Measurements from ENCODE around the gene LSM12. TPM values are rescaled to one million over a fixed set of nuclear protein-coding genes. Genes with fewer than 3 reads are reported as not detected.

Gene LSM12
- total and polyA plus RNA-seq, 2 of the 8 experiments (the other 6 are each of a cell fraction or from before 2014, with no cell fraction given): 69.8 to 142 TPM

GRCh38 chr17:44110823-44111633, 44.6 kb upstream of the LSM12 start:
- peak overlapping the region; percentile 38; the same call in 1 of the 2 replicates for H2BK20ac ChIP-seq (ENCODE audit: low read length)
- H4K91ac ChIP-seq (replicated peaks; ENCODE audit: insufficient read length, low read length): peak overlapping the region; percentile 17
- H3K23me2 ChIP-seq (ENCODE audit: low read depth, low read length): no peaks in the 10 kb centered on the region; the same call in 1 of the 2 replicates
- H4K5ac ChIP-seq (ENCODE audit: insufficient read length, low read depth, low read length): no peak overlapping the region
- peak overlapping the region; percentile 78; the same call in 1 of the 2 replicates for H2BK5ac ChIP-seq (ENCODE audit: low read depth, low read length)
- H3K23ac ChIP-seq (ENCODE audit: insufficient read length): no peak overlapping the region
- peak overlapping the region; percentile 71 for H3K4ac ChIP-seq (replicated peaks; ENCODE audit: insufficient read length, low read depth, low read length)
- peaks cover 0 to 47% of the 10 kb centered on the region in 2 experiments; a peak in 2 of 4 replicates for H3K79me2 ChIP-seq (ENCODE audit: control insufficient read depth in 1 of 2, insufficient read depth in 2 of 2, low read length in 2 of 2)
- no peak overlapping the region for H3K14ac ChIP-seq (ENCODE audit: insufficient read length)
- H4K8ac ChIP-seq (ENCODE audit: extremely low read depth, insufficient read depth, low read length): peak overlapping the region; percentile 59; the same call in 1 of the 2 replicates
- peaks cover 0 to 29% (median 25%) of the 10 kb centered on the region in 4 experiments; a peak in 6 of 7 replicates for H3K4me1 ChIP-seq (replicated peaks in 1 of 4; ENCODE audit: control insufficient read depth in 3 of 4, insufficient read depth in 4 of 4, low read length in 3 of 4)
- peaks cover 0 to 2% (median 0%) of the 10 kb centered on the region in 4 experiments; a peak in 3 of 8 replicates for H3K36me3 ChIP-seq (ENCODE audit: control insufficient read depth in 2 of 4, insufficient read depth in 4 of 4, low read length in 3 of 4)
- ChIA-PET POLR2A (ENCODE audit: partially characterized antibody) (interaction anchor here (0.9 to 3.4 kb wide), 6 partner anchors 8 to 95 kb away, joined by 3 to 24 read pairs (median 5); partner anchors contain the start of genes ASB16 and HDAC5), CTCF (ENCODE audit: partially characterized antibody) (interaction anchor here (0.8 to 34.4 kb wide), 5 partner anchors 3 to 161 kb away, joined by 3 to 638 read pairs (median 4); partner anchors contain the start of gene HDAC5)
- H3K4me3 ChIP-seq (ENCODE audit: extremely low read depth in 1 of 4, insufficient read depth in 2 of 4, low read depth in 3 of 4, low read length in 4 of 4): peak overlapping the region in 3 of 4 experiments; percentile 1 to 45 (median 15); a peak in 4 of 8 replicates
- H2AFZ ChIP-seq (ENCODE audit: low read length): no peak overlapping the region
- H2BK15ac ChIP-seq (ENCODE audit: low read length): peak overlapping the region; percentile 92; the same call in 1 of the 2 replicates
- peak overlapping the region; percentile 52 to 85 for H3K4me2 ChIP-seq (ENCODE audit: insufficient read depth in 1 of 2, low read depth in 2 of 2, low read length in 2 of 2)
- FAIRE-seq: no peak
- WGBS, 2 experiments (ENCODE audit: extremely low coverage in 1 of 2, insufficient coverage in 1 of 2, insufficient read length in 1 of 2, insufficient replicate concordance in 2 of 2, low coverage in 1 of 2, low lambda C conversion rate in 2 of 2, missing lambda C conversion rate in 1 of 2): 9% methylated on average over 27 of the region's 28 CpGs; no CpG with 5 or more reads in 1 of the 2 experiments
- H3K27me3 ChIP-seq (replicated peaks in 1 of 4; ENCODE audit: control insufficient read depth in 3 of 4, extremely low read depth in 1 of 4, insufficient read depth in 3 of 4, low read length in 3 of 4): no peaks in the 10 kb centered on the region; a peak in 1 of 7 replicates
- H3K9ac ChIP-seq (replicated peaks in 1 of 4; ENCODE audit: extremely low read depth in 1 of 4, low read depth in 3 of 4, low read length in 3 of 4): no peak overlapping the region
- H2AK5ac ChIP-seq (ENCODE audit: low read depth, low read length): no peak overlapping the region
- no peak overlapping the region for H3K27ac ChIP-seq (ENCODE audit: low read depth, low read length)
- peak overlapping the region; percentile 95 for H3K18ac ChIP-seq (ENCODE audit: extremely low read depth, low read length)
- peak overlapping the region; percentile 35; the same call in 1 of the 2 replicates for H2BK12ac ChIP-seq (ENCODE audit: low read depth, low read length)
- DNase-seq (ENCODE audit: low read depth in 1 of 2, low spot score in 2 of 2): peak; percentile 69 to 86
- H3K79me1 ChIP-seq (ENCODE audit: low read depth, low read length): peaks cover 26% of the 10 kb centered on the region
- peaks cover 10 to 21% of the 10 kb centered on the region in 2 experiments for H4K20me1 ChIP-seq (replicated peaks in 1 of 2; ENCODE audit: control insufficient read depth in 1 of 2, insufficient read depth in 2 of 2, low read length in 2 of 2)
- H3K56ac ChIP-seq (replicated peaks; ENCODE audit: insufficient read length, low read depth, low read length): no peak overlapping the region
- no peak overlapping the region for H2BK120ac ChIP-seq (replicated peaks; ENCODE audit: low read depth, low read length)
- H3K9me3 ChIP-seq (ENCODE audit: insufficient read depth in 2 of 2, low read depth in 1 of 2, low read length in 1 of 2): no peaks in the 10 kb centered on the region

Measured in H1 (cell line).